HEK293 (cell line): ENCODE results near the gene PHYKPL.

Experiments used
- CTCF ChIA-PET: fragments of 350-600 bp; formaldehyde crosslinking; extraction: SDS; loops from one replicate; lab custom pipeline; 2021; ENCODE audit warnings: antibody characterized with exemption; lab: Yijun Ruan, JAX
- POLR2A ChIA-PET: fragments of 300-600 bp; formaldehyde crosslinking; extraction: SDS; loops from one replicate; lab custom pipeline; 2020; ENCODE audit warnings: antibody characterized with exemption, inconsistent platforms; lab: Yijun Ruan, JAX
- H3K27ac ChIP-seq: fragments of 200-500 bp; sonication (Bioruptor generic); 2 replicates; pipeline ENCODE4 v1.5.1; 2014; ENCODE audit warnings: low read depth, low read length, control low read depth, inconsistent platforms; ENCODE audit errors: extremely low read depth
- H3K36me3 ChIP-seq, 2 experiments: fragments of 200-500 bp in 1 of 2; sonication (Bioruptor generic) in 1 of 2; 1 replicate in 1 of 2; 2 replicates in 1 of 2; pipeline ENCODE4 v1.5.1; 2014 to 2017; ENCODE audit warnings: inconsistent platforms in 2 of 2, low read length in 2 of 2; ENCODE audit not compliant: control insufficient read depth in 2 of 2, insufficient read depth in 1 of 2
- H3K4me1 ChIP-seq: fragments of 200-500 bp; sonication (Bioruptor generic); 2 replicates; pipeline ENCODE4 v1.5.1; 2014; ENCODE audit warnings: mild to moderate bottlenecking, low read length, inconsistent platforms; ENCODE audit not compliant: control insufficient read depth, insufficient read depth
- H3K4me3 ChIP-seq: 2 replicates; pipeline ENCODE4 v1.5.1; 2011; ENCODE audit warnings: low read depth, mild to moderate bottlenecking, control low read depth, low read length, moderate library complexity
- H3K9me3 ChIP-seq: fragments of 200-500 bp; sonication (Bioruptor generic); 2 replicates; pipeline ENCODE4 v1.5.1; 2014; ENCODE audit warnings: low read depth, low read length, inconsistent platforms; ENCODE audit not compliant: control insufficient read depth, insufficient read depth
- KLF16 ChIP-seq: fragments of 450-650 bp; formaldehyde crosslinking; IDR thresholded peaks from 2 replicates; pipeline ENCODE4 v1.5.1; 2017; ENCODE audit warnings: missing biosample characterization, missing genetic modification characterization
- KLF8 ChIP-seq: fragments of 450-650 bp; formaldehyde crosslinking; IDR thresholded peaks from 2 replicates; pipeline ENCODE4 v1.5.1; 2016; ENCODE audit warnings: missing biosample characterization, missing genetic modification characterization
- MZF1 ChIP-seq: fragments of 450-650 bp; formaldehyde crosslinking; IDR thresholded peaks from 2 replicates; pipeline ENCODE4 v1.5.1; 2017; ENCODE audit warnings: missing biosample characterization, missing genetic modification characterization, borderline replicate concordance
- TCF7L2 ChIP-seq: IDR thresholded peaks from 2 replicates; pipeline ENCODE4 v1.6.1; 2011; ENCODE audit warnings: low read depth, mild to moderate bottlenecking, inconsistent platforms, low read length, moderate library complexity, borderline replicate concordance
- YY1 ChIP-seq: fragments of 450-650 bp; formaldehyde crosslinking; IDR thresholded peaks from 2 replicates; pipeline ENCODE4 v1.5.1; 2018; ENCODE audit warnings: missing biosample characterization, missing genetic modification characterization
- ZNF23 ChIP-seq: fragments of 450-650 bp; formaldehyde crosslinking; IDR thresholded peaks from 2 replicates; pipeline ENCODE4 v1.5.1; 2016; ENCODE audit warnings: missing biosample characterization, missing genetic modification characterization, borderline replicate concordance
- ZNF354C ChIP-seq: fragments of 450-650 bp; formaldehyde crosslinking; IDR thresholded peaks from 2 replicates; pipeline ENCODE4 v1.5.1; 2016; ENCODE audit warnings: missing biosample characterization, missing genetic modification characterization, low read depth, borderline replicate concordance
- ZNF600 ChIP-seq: fragments of 450-650 bp; formaldehyde crosslinking; IDR thresholded peaks from 2 replicates; pipeline ENCODE4 v1.5.1; 2016; ENCODE audit warnings: missing biosample characterization, missing genetic modification characterization
- TF ChIP-seq, protein P1 (sequence below): fragments of 450-650 bp; formaldehyde crosslinking; IDR thresholded peaks from 2 replicates; pipeline ENCODE4 v1.5.1; 2017; ENCODE audit warnings: missing biosample characterization, mild to moderate bottlenecking, missing genetic modification characterization, moderate library complexity
- TF ChIP-seq, protein P2 (sequence below): fragments of 450-650 bp; formaldehyde crosslinking; IDR thresholded peaks from 2 replicates; pipeline ENCODE4 v1.5.1; 2016; ENCODE audit warnings: missing biosample characterization, missing genetic modification characterization
- TF ChIP-seq, protein P3 (sequence below): fragments of 450-650 bp; IDR thresholded peaks from 2 replicates; pipeline ENCODE4 v1.5.1; 2018; ENCODE audit warnings: missing biosample characterization, mild to moderate bottlenecking, missing genetic modification characterization
- TF ChIP-seq, protein P4 (sequence below): fragments of 450-650 bp; formaldehyde crosslinking; IDR thresholded peaks from 2 replicates; pipeline ENCODE4 v1.5.1; 2016; ENCODE audit warnings: missing biosample characterization, missing genetic modification characterization

The PHYKPL gene

DNA sequence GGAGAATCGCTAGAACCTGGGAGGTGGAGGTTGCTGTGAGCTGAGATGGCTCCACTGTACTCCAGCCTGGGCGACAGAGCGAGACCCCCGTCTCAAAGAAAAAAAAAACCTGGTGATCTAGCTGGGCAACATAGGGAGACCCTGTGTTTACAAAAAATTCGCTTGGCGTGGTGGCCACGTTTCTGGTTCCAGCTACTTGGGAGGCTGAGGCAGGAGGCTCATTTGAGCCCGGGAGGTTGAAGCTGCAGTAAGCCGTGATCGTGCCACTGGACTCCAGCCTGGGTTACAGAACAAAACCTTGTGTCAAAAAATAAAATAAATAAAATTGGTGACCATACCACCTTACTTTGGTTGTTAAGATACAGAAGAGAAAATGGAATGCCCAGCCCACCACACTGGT, 30.1 kb downstream of the PHYKPL start:
- ChIA-PET CTCF (no interaction called here), POLR2A (interaction anchor here (0.6 kb wide), 1 partner anchor 1200 kb away, joined by 3 read pairs; no protein-coding TSS in a partner anchor)
- Histone ChIP-seq H3K27ac (no peak overlapping the region), H3K4me1 (peaks cover 2% of the 10 kb centered on the region; the same call in 1 of the 2 replicates), H3K9me3 (no peaks in the 10 kb centered on the region), H3K4me3 (no peak overlapping the region), H3K36me3 (peaks cover 9 to 23% of the 10 kb centered on the region in 2 experiments; a peak in 2 of 3 replicates)
- TF ChIP-seq, protein P1, sequence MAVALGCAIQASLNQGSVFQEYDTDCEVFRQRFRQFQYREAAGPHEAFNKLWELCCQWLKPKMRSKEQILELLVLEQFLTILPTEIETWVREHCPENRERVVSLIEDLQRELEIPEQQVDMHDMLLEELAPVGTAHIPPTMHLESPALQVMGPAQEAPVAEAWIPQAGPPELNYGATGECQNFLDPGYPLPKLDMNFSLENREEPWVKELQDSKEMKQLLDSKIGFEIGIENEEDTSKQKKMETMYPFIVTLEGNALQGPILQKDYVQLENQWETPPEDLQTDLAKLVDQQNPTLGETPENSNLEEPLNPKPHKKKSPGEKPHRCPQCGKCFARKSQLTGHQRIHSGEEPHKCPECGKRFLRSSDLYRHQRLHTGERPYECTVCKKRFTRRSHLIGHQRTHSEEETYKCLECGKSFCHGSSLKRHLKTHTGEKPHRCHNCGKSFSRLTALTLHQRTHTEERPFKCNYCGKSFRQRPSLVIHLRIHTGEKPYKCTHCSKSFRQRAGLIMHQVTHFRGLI (tag by site-specific recombination), result no peak
- no peak for TF ChIP-seq KLF8 (tag by site-specific recombination)
- TF ChIP-seq KLF16 (tag by site-specific recombination), result no peak
- TF ChIP-seq MZF1 (tag by site-specific recombination), result no peak
- TF ChIP-seq, protein P2, sequence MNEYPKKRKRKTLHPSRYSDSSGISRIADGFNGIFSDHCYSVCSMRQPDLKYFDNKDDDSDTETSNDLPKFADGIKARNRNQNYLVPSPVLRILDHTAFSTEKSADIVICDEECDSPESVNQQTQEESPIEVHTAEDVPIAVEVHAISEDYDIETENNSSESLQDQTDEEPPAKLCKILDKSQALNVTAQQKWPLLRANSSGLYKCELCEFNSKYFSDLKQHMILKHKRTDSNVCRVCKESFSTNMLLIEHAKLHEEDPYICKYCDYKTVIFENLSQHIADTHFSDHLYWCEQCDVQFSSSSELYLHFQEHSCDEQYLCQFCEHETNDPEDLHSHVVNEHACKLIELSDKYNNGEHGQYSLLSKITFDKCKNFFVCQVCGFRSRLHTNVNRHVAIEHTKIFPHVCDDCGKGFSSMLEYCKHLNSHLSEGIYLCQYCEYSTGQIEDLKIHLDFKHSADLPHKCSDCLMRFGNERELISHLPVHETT, result no peak
- TF ChIP-seq ZNF23, result no peak
- TF ChIP-seq YY1 (tag by site-specific recombination), result no peak
- no peak for TF ChIP-seq ZNF354C
- TF ChIP-seq TCF7L2, result no peak
- TF ChIP-seq, protein P3, sequence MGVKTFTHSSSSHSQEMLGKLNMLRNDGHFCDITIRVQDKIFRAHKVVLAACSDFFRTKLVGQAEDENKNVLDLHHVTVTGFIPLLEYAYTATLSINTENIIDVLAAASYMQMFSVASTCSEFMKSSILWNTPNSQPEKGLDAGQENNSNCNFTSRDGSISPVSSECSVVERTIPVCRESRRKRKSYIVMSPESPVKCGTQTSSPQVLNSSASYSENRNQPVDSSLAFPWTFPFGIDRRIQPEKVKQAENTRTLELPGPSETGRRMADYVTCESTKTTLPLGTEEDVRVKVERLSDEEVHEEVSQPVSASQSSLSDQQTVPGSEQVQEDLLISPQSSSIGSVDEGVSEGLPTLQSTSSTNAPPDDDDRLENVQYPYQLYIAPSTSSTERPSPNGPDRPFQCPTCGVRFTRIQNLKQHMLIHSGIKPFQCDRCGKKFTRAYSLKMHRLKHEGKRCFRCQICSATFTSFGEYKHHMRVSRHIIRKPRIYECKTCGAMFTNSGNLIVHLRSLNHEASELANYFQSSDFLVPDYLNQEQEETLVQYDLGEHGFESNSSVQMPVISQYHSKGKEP (tag by site-specific recombination), result no peak

DNA sequence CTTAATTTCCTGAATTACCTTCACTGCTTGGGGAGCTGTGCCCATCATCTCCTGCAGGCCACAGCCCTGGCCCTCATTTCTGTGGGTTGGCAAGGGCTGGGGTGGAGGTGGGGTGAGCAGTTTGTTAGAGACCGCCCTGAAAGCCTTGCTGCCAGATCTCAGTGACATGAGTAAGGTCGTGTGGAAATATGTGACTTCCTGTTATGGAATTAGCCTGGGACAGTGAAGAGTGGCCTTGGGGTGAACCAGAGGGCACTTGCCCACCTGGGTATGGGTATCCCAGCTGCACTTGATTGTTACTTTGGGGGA, 30.7 kb downstream of the PHYKPL start:
- H3K4me3 ChIP-seq, result no peak overlapping the region

More for the DNA sequence above, 30.7 kb downstream of the PHYKPL start:
- peak; percentile 73 for TF ChIP-seq ZNF600 (tag by site-specific recombination)
- TF ChIP-seq, protein P4, sequence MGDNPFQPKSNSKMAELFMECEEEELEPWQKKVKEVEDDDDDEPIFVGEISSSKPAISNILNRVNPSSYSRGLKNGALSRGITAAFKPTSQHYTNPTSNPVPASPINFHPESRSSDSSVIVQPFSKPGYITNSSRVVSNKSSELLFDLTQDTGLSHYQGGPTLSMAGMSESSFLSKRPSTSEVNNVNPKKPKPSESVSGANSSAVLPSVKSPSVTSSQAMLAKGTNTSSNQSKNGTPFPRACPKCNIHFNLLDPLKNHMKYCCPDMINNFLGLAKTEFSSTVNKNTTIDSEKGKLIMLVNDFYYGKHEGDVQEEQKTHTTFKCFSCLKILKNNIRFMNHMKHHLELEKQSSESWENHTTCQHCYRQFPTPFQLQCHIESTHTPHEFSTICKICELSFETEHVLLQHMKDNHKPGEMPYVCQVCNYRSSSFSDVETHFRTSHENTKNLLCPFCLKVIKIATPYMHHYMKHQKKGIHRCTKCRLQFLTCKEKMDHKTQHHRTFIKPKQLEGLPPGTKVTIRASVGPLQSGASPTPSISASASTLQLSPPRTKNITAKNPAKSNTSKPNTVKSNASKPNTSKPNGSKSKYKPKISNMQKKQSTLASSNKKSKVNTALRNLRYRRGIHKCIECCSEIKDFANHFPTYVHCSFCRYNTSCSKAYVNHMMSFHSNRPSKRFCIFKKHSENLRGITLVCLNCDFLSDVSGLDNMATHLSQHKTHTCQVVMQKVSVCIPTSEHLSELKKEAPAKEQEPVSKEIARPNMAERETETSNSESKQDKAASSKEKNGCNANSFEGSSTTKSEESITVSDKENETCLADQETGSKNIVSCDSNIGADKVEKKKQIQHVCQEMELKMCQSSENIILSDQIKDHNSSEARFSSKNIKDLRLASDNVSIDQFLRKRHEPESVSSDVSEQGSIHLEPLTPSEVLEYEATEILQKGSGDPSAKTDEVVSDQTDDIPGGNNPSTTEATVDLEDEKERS (tag by site-specific recombination), result no peak
- CTCF ChIA-PET, result interaction anchor here (0.6 to 1.9 kb wide), 2 partner anchors 26 to 126 kb away, joined by 3 to 5 read pairs; no protein-coding TSS in a partner anchor
- Histone ChIP-seq H3K9me3 (no peaks in the 10 kb centered on the region), H3K36me3 (peaks cover 6 to 17% of the 10 kb centered on the region in 2 experiments; a peak in 2 of 3 replicates), H3K27ac (no peak overlapping the region), H3K4me1 (peaks cover under 1% of the 10 kb centered on the region; the same call in 1 of the 2 replicates)
- POLR2A ChIA-PET, result no interaction called here
